Upper lobe of left lung (tissue), 4 donors: ENCODE data around the gene REM2.

Experiments
- POLR2A ChIP-seq, 4 donors: fragments of 450-650 bp; IDR thresholded peaks; one replicate each; pipeline ENCODE4 v1.5.1; 2016 to 2017; ENCODE audit warnings: antibody characterized with exemption in 4 of 4, mild to moderate bottlenecking in 2 of 4
- TF ChIP-seq, protein P1 (sequence below), 6 experiments: fragments of 450-650 bp in 4 of 6; fragments of 200-600 bp in 2 of 6; sonication (generic) in 2 of 6; IDR thresholded peaks; one replicate each; pipeline ENCODE4 v1.5.1; 2016 to 2019; ENCODE audit warnings: antibody characterized with exemption in 6 of 6

DNA sequence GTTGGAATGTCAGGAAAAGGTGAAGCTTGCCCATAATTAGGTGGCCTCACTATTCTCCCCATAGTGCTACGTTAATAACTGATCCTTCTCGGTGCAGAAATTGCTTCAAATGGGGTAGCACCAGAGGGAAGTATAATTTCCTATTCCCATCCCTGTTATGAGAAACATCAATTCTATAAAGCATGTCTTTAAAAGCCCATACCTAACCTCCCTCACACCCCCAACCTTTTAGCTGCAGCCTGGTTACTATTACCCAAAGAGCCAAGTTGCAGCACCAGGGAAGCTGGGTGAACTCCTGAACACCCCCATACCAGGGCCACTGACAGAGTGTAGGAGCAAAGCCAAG is 20.7 kb downstream of the REM2 start:
- TF ChIP-seq, protein P1, sequence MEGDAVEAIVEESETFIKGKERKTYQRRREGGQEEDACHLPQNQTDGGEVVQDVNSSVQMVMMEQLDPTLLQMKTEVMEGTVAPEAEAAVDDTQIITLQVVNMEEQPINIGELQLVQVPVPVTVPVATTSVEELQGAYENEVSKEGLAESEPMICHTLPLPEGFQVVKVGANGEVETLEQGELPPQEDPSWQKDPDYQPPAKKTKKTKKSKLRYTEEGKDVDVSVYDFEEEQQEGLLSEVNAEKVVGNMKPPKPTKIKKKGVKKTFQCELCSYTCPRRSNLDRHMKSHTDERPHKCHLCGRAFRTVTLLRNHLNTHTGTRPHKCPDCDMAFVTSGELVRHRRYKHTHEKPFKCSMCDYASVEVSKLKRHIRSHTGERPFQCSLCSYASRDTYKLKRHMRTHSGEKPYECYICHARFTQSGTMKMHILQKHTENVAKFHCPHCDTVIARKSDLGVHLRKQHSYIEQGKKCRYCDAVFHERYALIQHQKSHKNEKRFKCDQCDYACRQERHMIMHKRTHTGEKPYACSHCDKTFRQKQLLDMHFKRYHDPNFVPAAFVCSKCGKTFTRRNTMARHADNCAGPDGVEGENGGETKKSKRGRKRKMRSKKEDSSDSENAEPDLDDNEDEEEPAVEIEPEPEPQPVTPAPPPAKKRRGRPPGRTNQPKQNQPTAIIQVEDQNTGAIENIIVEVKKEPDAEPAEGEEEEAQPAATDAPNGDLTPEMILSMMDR (IDR thresholded peaks at IDR 0.05), result no peak
- no peak for TF ChIP-seq POLR2A (IDR thresholded peaks at IDR 0.05)
